ENCODE measurements around the gene MNS1. TPM values are rescaled to one million over a fixed set of nuclear protein-coding genes. Genes with fewer than 3 reads are reported as not detected.
"Not testable (repeated sequence)": the region's sequence is repeated elsewhere in the genome, so short reads cannot be mapped to it uniquely, and the experiment has no call there.

The MNS1 gene
- total and polyA plus RNA-seq, 4 donors, result 2.1 to 3.5 (median 2.8) TPM

DNA sequence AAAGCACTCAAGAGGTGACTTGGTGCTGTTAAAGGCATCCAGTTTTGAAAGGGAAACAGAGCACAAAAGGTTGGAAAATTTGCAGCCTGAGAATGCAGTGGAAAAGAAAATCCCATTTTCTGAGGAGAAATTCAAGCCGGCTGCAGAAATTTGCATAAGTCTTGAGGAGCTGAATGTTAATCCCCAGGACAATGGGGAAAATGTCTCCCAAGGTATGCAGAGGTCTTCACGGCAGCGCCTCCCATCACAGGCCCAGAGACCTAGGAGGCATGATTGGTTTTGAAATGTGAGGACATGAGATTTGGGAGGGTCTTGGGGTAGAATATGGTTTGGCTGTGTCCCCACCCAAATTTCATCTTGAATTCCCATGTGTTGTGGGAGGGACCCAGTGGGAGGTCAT lies 67.6 kb downstream of the MNS1 start:
- WGBS, 2 donors, result 90 to 94% methylated on average over 3 of the region's 3 CpGs
- H3K36me3 ChIP-seq (ENCODE audit: control insufficient read depth in 1 of 2, insufficient read depth in 2 of 2, low read length in 1 of 2); intact Hi-C loops (cut with DNase I); DNase-seq; ATAC-seq (ENCODE audit: low FRiP score); H3K27ac ChIP-seq (ENCODE audit: low read depth in 1 of 2, low read length in 2 of 2); H3K4me1 ChIP-seq (ENCODE audit: control insufficient read depth in 1 of 2, insufficient read depth in 2 of 2, low read length in 2 of 2); H3K9me3 ChIP-seq (ENCODE audit: control insufficient read depth, low read length); H3K4me3 ChIP-seq (ENCODE audit: low read length in 2 of 2); H3K27me3 ChIP-seq (ENCODE audit: control insufficient read depth in 1 of 2, insufficient read depth in 2 of 2, low read length in 1 of 2): not testable (repeated sequence)

DNA sequence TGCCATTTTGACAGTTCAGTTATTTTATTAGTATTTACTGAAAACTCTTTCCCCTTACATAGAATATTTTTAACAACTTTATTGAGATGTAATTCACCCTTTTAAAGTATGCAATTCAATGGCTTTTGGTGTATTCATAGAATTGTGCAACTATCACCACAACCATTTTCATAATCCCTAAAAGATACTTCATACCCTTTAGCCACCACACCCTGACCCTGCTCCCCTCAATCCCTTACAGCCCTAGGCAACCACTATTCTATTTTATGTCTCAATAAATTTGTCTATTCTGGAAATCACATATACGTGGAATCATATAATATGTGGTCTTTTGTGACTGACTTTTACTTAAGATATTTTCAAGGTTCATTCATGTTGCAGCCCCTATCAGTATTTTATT lies 70.0 kb downstream of the MNS1 start:
- H3K4me3 ChIP-seq (ENCODE audit: low read length in 2 of 2), result no peak overlapping the region
- no peaks in the 10 kb centered on the region for H3K9me3 ChIP-seq (ENCODE audit: control insufficient read depth, low read length)
- no peaks in the 10 kb centered on the region for H3K27me3 ChIP-seq (ENCODE audit: control insufficient read depth in 1 of 2, insufficient read depth in 2 of 2, low read length in 1 of 2)
- no peaks in the 10 kb centered on the region for H3K36me3 ChIP-seq (ENCODE audit: control insufficient read depth in 1 of 2, insufficient read depth in 2 of 2, low read length in 1 of 2)
- ATAC-seq (ENCODE audit: low FRiP score) (no peak), DNase-seq (no peak)
- H3K27ac ChIP-seq (ENCODE audit: low read depth in 1 of 2, low read length in 2 of 2), result no peak overlapping the region
- 88 to 91% methylated on average over 1 of the region's 1 CpG for WGBS, 2 donors
- no peaks in the 10 kb centered on the region for H3K4me1 ChIP-seq (ENCODE audit: control insufficient read depth in 1 of 2, insufficient read depth in 2 of 2, low read length in 2 of 2)
- intact Hi-C loops (cut with DNase I), result no loop called here

DNA sequence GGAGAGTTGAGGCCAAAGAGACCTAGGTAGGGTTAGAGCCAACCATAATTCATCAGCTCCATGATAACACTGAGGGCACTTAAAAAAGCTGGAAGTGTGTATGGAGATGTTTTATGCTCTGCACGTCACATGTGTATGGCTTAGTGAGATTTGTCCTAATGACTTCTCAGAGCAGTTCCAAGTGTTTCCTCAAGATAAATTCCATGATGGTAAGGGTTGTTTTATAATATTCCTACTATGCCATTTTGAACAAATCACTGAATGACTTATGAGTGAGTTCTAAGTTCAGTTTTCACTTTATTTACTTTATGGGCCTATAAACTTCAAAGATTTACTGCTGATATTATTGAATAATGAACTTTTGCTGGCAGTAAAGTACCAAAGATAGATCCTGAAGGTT lies 71.7 kb downstream of the MNS1 start:
- H3K4me3 ChIP-seq (ENCODE audit: low read length in 2 of 2), result no peak overlapping the region
- no peak for ATAC-seq (ENCODE audit: low FRiP score)
- 95 to 97% methylated on average over 1 of the region's 1 CpG for WGBS, 2 donors
- intact Hi-C loops (cut with DNase I), result no loop called here
- H3K4me1 ChIP-seq (ENCODE audit: control insufficient read depth in 1 of 2, insufficient read depth in 2 of 2, low read length in 2 of 2), result no peaks in the 10 kb centered on the region
- no peaks in the 10 kb centered on the region for H3K27me3 ChIP-seq (ENCODE audit: control insufficient read depth in 1 of 2, insufficient read depth in 2 of 2, low read length in 1 of 2)
- H3K27ac ChIP-seq (ENCODE audit: low read depth in 1 of 2, low read length in 2 of 2), result no peak overlapping the region
- no peaks in the 10 kb centered on the region for H3K36me3 ChIP-seq (ENCODE audit: control insufficient read depth in 1 of 2, insufficient read depth in 2 of 2, low read length in 1 of 2)
- H3K9me3 ChIP-seq (ENCODE audit: control insufficient read depth, low read length), result no peaks in the 10 kb centered on the region
- DNase-seq, result no peak

DNA sequence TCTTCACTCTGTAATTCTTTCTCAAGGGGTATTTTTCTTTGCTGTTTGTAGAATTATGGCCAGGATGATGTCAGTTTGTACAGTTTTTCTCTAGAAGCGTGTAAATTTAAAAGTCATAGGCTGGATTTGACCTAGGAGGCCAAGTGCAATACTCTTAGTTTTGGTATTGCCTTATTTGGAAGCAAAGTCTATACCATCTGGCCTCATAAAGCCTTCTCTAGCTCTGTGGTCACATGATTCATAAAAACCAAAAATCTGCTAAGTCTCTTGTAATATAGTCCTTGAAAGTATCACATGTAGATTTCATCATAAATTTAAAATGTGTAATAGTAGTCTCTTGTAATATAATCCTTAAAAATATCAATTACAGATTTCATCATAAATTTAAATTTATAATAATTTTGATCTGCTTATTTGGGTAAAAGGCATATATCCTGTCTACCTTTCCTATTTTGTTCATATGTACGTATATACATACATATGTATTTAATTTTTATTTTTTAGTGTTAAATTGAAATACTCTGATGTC lies 74.1 kb downstream of the MNS1 start:
- no peaks in the 10 kb centered on the region for H3K9me3 ChIP-seq (ENCODE audit: control insufficient read depth, low read length)
- H3K27ac ChIP-seq (ENCODE audit: low read depth in 1 of 2, low read length in 2 of 2), result no peak overlapping the region
- intact Hi-C loops (cut with DNase I), result no loop called here
- DNase-seq, result no peak
- H3K36me3 ChIP-seq (ENCODE audit: control insufficient read depth in 1 of 2, insufficient read depth in 2 of 2, low read length in 1 of 2), result no peaks in the 10 kb centered on the region
- WGBS, 2 donors, result 88% methylated on average over 2 of the region's 2 CpGs
- no peaks in the 10 kb centered on the region for H3K27me3 ChIP-seq (ENCODE audit: control insufficient read depth in 1 of 2, insufficient read depth in 2 of 2, low read length in 1 of 2)
- no peak for ATAC-seq (ENCODE audit: low FRiP score)
- H3K4me1 ChIP-seq (ENCODE audit: control insufficient read depth in 1 of 2, insufficient read depth in 2 of 2, low read length in 2 of 2), result no peaks in the 10 kb centered on the region
- no peak overlapping the region for H3K4me3 ChIP-seq (ENCODE audit: low read length in 2 of 2)

DNA sequence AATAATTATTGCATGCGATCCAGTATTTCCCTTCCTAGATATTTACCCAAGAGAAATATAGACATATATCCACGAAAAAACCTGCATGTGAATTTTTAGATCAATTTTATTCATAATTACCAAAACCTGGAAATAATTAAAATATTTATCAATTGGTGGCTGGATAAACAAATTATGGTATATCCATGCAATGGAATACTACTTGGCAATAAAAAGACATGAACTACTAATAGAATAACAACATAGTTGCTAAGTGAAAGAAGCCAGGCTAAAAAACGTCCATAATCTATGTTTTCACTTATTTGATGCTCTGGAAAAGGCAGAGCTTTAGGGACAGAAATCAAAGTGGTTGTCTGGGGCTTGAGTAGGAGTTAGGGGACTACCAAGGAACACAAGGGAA lies 79.0 kb downstream of the MNS1 start:
- no peaks in the 10 kb centered on the region for H3K4me1 ChIP-seq (ENCODE audit: control insufficient read depth in 1 of 2, insufficient read depth in 2 of 2, low read length in 2 of 2)
- H3K9me3 ChIP-seq (ENCODE audit: control insufficient read depth, low read length), result no peaks in the 10 kb centered on the region
- ATAC-seq (ENCODE audit: low FRiP score), result no peak
- H3K27ac ChIP-seq (ENCODE audit: low read depth in 1 of 2, low read length in 2 of 2), result no peak overlapping the region
- no peaks in the 10 kb centered on the region for H3K36me3 ChIP-seq (ENCODE audit: control insufficient read depth in 1 of 2, insufficient read depth in 2 of 2, low read length in 1 of 2)
- no peaks in the 10 kb centered on the region for H3K27me3 ChIP-seq (ENCODE audit: control insufficient read depth in 1 of 2, insufficient read depth in 2 of 2, low read length in 1 of 2)
- DNase-seq, result no peak
- WGBS, 2 donors, result 87 to 91% methylated on average over 3 of the region's 3 CpGs
- intact Hi-C loops (cut with DNase I), result no loop called here
- no peak overlapping the region for H3K4me3 ChIP-seq (ENCODE audit: low read length in 2 of 2)

DNA sequence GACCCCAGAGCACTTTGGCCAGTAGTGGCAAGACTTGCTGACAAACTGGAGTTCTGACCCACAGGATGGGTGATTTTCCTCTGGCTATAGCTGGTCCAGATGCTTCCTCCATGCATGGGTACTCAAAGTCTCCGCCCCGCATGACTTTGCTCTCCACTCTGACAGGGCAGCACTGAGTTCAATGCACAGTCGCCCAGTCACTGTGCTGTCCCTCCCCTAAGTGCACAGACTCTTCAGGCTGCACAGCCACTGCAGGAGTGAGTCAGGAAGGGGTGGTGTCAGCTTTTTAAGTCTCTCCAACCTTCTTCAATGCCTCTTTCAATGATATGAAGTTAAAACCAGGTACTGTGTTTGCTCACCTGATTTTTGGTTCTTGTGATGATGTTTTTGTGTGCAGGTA lies 81.9 kb downstream of the MNS1 start:
- Histone ChIP-seq H3K36me3 (ENCODE audit: control insufficient read depth in 1 of 2, insufficient read depth in 2 of 2, low read length in 1 of 2) (no peaks in the 10 kb centered on the region), H3K4me3 (ENCODE audit: low read length in 2 of 2) (no peak overlapping the region), H3K27ac (ENCODE audit: low read depth in 1 of 2, low read length in 2 of 2) (no peak overlapping the region), H3K27me3 (ENCODE audit: control insufficient read depth in 1 of 2, insufficient read depth in 2 of 2, low read length in 1 of 2) (no peaks in the 10 kb centered on the region), H3K9me3 (ENCODE audit: control insufficient read depth, low read length) (no peaks in the 10 kb centered on the region), H3K4me1 (ENCODE audit: control insufficient read depth in 1 of 2, insufficient read depth in 2 of 2, low read length in 2 of 2) (no peaks in the 10 kb centered on the region)
- intact Hi-C loops (cut with DNase I), result no loop called here
- 92 to 96% methylated on average over 3 of the region's 3 CpGs for WGBS, 2 donors
- no peak for DNase-seq
- no peak for ATAC-seq (ENCODE audit: low FRiP score)

Other genes starting within 250 kb of the MNS1 start
- gene RFX7, start 221.3 kb downstream of the MNS1 start, total RNA-seq, result 10 to 100 TPM; 17.4 to 22.1 TPM
- 1 to 10 TPM; 1.0 to 2.0 TPM for gene RFX7, start 221.3 kb downstream of the MNS1 start, polyA plus RNA-seq
- gene TEX9, start 99.7 kb downstream of the MNS1 start, total RNA-seq, result 1 to 10 TPM; 3.9 to 5.7 TPM
- gene TEX9, start 99.7 kb downstream of the MNS1 start, polyA plus RNA-seq, result 1 to 10 TPM; 5.4 to 6.5 TPM